ENCODE results near the gene CCDC80. TPM values are rescaled to one million over a fixed set of nuclear protein-coding genes. Genes with fewer than 3 reads are reported as not detected.

Gene CCDC80
- total and polyA plus RNA-seq, 4 experiments from 2014 or later = 0.02 TPM; not detected in 2

DNA sequence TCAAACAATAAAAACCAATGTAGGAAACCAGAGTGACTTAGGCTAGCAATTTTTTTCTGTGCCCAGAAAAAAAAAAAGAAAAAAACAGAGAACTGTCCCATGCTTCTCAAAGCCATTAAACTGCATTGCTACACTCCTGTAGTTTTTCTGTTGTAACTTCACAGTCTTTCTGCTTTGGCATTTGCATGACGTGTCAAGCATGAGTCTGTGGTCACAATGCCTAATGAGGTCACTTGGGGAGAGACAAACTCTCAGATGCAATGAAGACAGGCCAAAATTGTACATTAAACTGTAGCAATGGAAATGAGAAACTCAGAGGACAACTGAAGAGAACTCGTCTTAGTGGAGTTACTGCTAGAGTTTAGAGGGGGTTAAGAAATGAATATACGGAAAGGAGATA lies 30.8 kb downstream of the CCDC80 start:
- Mint-ChIP-seq H3K36me3 (no peaks in the 10 kb centered on the region), H3K4me1 (no peaks in the 10 kb centered on the region), H3K27me3 (peaks cover 4 to 5% of the 10 kb centered on the region in 2 donors), H3K4me3 (no peak overlapping the region), H3K9me3 (no peaks in the 10 kb centered on the region), H3K27ac (no peak overlapping the region)
- Histone ChIP-seq H3K4me3 (ENCODE audit: low read length in 2 of 2) (no peak overlapping the region), H3K27ac (ENCODE audit: low read depth, low read length) (no peak overlapping the region), H3K4me1 (ENCODE audit: insufficient read depth, low read length) (no peaks in the 10 kb centered on the region), H3K27me3 (ENCODE audit: insufficient read depth, low read length) (no peaks in the 10 kb centered on the region), H3K36me3 (ENCODE audit: insufficient read depth, low read length) (no peaks in the 10 kb centered on the region), H3K9me3 (ENCODE audit: control insufficient read depth in 1 of 2, low read length in 2 of 2) (no peaks in the 10 kb centered on the region)
- intact Hi-C loops (cut with micrococcal nuclease) = no loop called here
- CTCF ChIA-PET (ENCODE audit: partially characterized antibody) = no interaction called here
- DNase-seq = no peak
- POLR2A ChIA-PET (ENCODE audit: partially characterized antibody) = no interaction called here

DNA sequence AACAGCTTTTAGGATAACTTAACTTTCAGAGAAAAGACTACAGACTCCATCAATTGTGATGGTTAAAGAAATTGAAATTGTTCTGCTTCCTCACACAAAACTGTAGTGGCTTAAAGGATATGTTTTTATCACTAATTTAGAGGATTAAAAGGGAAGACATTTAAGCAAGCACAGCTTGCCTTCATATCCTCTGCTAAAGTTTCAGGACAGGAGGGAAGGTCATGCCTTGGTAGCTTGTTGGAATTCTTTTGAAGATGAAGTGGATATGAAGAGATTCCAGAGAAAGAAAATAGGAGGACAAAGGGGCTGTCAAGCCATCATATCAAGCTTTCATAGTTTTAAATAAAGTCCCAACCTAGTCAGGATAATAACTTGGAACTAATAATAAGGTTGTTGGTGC lies 33.1 kb downstream of the CCDC80 start:
- ChIA-PET POLR2A (ENCODE audit: partially characterized antibody) (no interaction called here), CTCF (ENCODE audit: partially characterized antibody) (no interaction called here)
- H3K4me1 ChIP-seq (ENCODE audit: insufficient read depth, low read length) = no peaks in the 10 kb centered on the region
- Mint-ChIP-seq H3K27me3 (peaks cover 3 to 4% of the 10 kb centered on the region in 2 donors), H3K9me3 (no peaks in the 10 kb centered on the region), H3K4me1 (peaks cover 0 to 3% (median 0%) of the 10 kb centered on the region in 4 donors), H3K27ac (no peak overlapping the region), H3K36me3 (no peaks in the 10 kb centered on the region), H3K4me3 (no peak overlapping the region)
- intact Hi-C loops (cut with micrococcal nuclease) = no loop called here
- H3K27me3 ChIP-seq (ENCODE audit: insufficient read depth, low read length) = no peaks in the 10 kb centered on the region
- no peak overlapping the region for H3K4me3 ChIP-seq (ENCODE audit: low read length in 2 of 2)
- DNase-seq = no peak
- H3K9me3 ChIP-seq (ENCODE audit: control insufficient read depth in 1 of 2, low read length in 2 of 2) = no peaks in the 10 kb centered on the region
- H3K27ac ChIP-seq (ENCODE audit: low read depth, low read length) = no peak overlapping the region
- no peaks in the 10 kb centered on the region for H3K36me3 ChIP-seq (ENCODE audit: insufficient read depth, low read length)

DNA sequence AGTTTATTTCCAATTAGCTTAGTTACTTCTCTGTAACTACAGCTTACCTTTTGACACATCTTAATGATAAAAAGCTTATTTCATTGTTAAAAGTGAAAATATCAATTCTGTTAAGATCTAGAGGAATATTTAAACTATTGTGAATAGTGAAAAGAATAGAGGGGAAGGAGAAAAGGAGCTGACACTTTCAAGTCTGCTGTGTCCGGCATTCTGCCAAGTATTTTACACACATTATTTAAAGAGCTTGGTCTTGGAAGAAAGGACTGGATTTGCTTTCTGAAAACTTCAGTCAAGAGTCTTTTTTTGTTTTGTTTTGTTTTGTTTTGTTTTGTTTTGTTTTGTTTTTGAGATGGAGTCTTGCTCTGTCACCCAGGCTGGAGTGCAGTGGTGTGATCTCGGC lies 34.8 kb downstream of the CCDC80 start:
- ChIA-PET CTCF (ENCODE audit: partially characterized antibody) (interaction anchor here (1.3 kb wide), 1 partner anchor 11 kb away, joined by 3 read pairs; no protein-coding TSS in a partner anchor), POLR2A (ENCODE audit: partially characterized antibody) (no interaction called here)
- Histone ChIP-seq H3K4me3 (ENCODE audit: low read length in 2 of 2) (no peak overlapping the region), H3K9me3 (ENCODE audit: control insufficient read depth in 1 of 2, low read length in 2 of 2) (no peaks in the 10 kb centered on the region), H3K36me3 (ENCODE audit: insufficient read depth, low read length) (no peaks in the 10 kb centered on the region), H3K27me3 (ENCODE audit: insufficient read depth, low read length) (no peaks in the 10 kb centered on the region), H3K27ac (ENCODE audit: low read depth, low read length) (no peak overlapping the region), H3K4me1 (ENCODE audit: insufficient read depth, low read length) (no peaks in the 10 kb centered on the region)
- Mint-ChIP-seq H3K27me3 (peaks cover 3 to 4% of the 10 kb centered on the region in 2 donors), H3K27ac (no peak overlapping the region), H3K9me3 (no peaks in the 10 kb centered on the region), H3K4me3 (no peak overlapping the region), H3K4me1 (peaks cover 0 to 3% (median 0%) of the 10 kb centered on the region in 4 donors), H3K36me3 (no peaks in the 10 kb centered on the region)
- intact Hi-C loops (cut with micrococcal nuclease) = no loop called here
- DNase-seq = no peak

DNA sequence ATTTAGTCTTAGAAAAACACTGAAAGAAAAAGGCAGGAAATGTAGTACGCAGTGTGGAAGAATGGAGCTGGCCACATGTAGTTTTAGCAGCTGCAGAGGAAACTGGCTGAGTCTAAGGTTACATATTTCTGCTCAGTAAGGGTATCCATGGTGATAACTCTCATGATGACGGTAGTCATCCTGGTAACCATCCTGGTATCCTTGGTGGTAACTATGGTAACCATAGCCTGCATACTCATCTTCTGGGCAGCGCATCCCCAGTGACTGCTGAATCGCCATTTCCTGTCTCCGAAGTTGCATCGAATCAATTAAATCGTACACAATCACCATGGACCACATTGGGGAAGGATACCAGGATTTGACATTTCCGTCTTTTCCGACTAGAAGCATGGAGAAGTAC lies 35.7 kb downstream of the CCDC80 start:
- Mint-ChIP-seq H3K27me3 (peaks cover 2 to 4% of the 10 kb centered on the region in 2 donors), H3K36me3 (no peaks in the 10 kb centered on the region), H3K27ac (no peak overlapping the region), H3K4me1 (peaks cover 0 to 3% (median 0%) of the 10 kb centered on the region in 4 donors), H3K9me3 (no peaks in the 10 kb centered on the region), H3K4me3 (no peak overlapping the region)
- H3K9me3 ChIP-seq (ENCODE audit: control insufficient read depth in 1 of 2, low read length in 2 of 2) = no peaks in the 10 kb centered on the region
- no peaks in the 10 kb centered on the region for H3K4me1 ChIP-seq (ENCODE audit: insufficient read depth, low read length)
- no peak overlapping the region for H3K27ac ChIP-seq (ENCODE audit: low read depth, low read length)
- H3K4me3 ChIP-seq (ENCODE audit: low read length in 2 of 2) = no peak overlapping the region
- POLR2A ChIA-PET (ENCODE audit: partially characterized antibody) = no interaction called here
- intact Hi-C loops (cut with micrococcal nuclease) = no loop called here
- H3K27me3 ChIP-seq (ENCODE audit: insufficient read depth, low read length) = no peaks in the 10 kb centered on the region
- DNase-seq = no peak
- H3K36me3 ChIP-seq (ENCODE audit: insufficient read depth, low read length) = no peaks in the 10 kb centered on the region
- CTCF ChIA-PET (ENCODE audit: partially characterized antibody) = no interaction called here

DNA sequence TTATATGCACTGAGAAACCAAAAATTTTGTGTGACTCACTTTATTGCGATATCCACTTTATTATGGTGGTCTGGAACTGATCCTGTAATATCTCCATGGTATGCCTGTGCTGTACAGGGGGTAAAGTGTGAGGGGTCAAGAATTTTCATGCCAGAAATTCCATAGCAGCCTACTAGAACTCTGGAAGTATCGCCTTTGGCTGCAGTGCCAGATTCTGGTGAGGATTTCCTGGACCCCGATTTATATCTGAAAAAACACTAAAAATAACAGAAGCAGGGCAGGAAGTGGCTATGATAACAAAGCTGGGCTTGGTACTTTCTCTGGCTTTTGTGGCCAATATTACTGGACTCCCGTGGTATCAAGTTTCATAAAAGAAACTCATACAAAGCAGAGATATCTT lies 36.4 kb downstream of the CCDC80 start:
- Mint-ChIP-seq H3K4me1 (peaks cover 0 to 3% (median 0%) of the 10 kb centered on the region in 4 donors), H3K9me3 (no peaks in the 10 kb centered on the region), H3K36me3 (no peaks in the 10 kb centered on the region), H3K27me3 (peaks cover 0 to 4% of the 10 kb centered on the region in 2 donors), H3K4me3 (no peak overlapping the region), H3K27ac (no peak overlapping the region)
- Histone ChIP-seq H3K27ac (ENCODE audit: low read depth, low read length) (no peak overlapping the region), H3K4me1 (ENCODE audit: insufficient read depth, low read length) (no peaks in the 10 kb centered on the region), H3K9me3 (ENCODE audit: control insufficient read depth in 1 of 2, low read length in 2 of 2) (no peaks in the 10 kb centered on the region), H3K27me3 (ENCODE audit: insufficient read depth, low read length) (no peaks in the 10 kb centered on the region), H3K4me3 (ENCODE audit: low read length in 2 of 2) (no peak overlapping the region), H3K36me3 (ENCODE audit: insufficient read depth, low read length) (no peaks in the 10 kb centered on the region)
- CTCF ChIA-PET (ENCODE audit: partially characterized antibody) = interaction anchor here (1.0 kb wide), 1 partner anchor 8 kb away, joined by 3 read pairs; no protein-coding TSS in a partner anchor
- intact Hi-C loops (cut with micrococcal nuclease) = no loop called here
- POLR2A ChIA-PET (ENCODE audit: partially characterized antibody) = no interaction called here
- no peak for DNase-seq

DNA sequence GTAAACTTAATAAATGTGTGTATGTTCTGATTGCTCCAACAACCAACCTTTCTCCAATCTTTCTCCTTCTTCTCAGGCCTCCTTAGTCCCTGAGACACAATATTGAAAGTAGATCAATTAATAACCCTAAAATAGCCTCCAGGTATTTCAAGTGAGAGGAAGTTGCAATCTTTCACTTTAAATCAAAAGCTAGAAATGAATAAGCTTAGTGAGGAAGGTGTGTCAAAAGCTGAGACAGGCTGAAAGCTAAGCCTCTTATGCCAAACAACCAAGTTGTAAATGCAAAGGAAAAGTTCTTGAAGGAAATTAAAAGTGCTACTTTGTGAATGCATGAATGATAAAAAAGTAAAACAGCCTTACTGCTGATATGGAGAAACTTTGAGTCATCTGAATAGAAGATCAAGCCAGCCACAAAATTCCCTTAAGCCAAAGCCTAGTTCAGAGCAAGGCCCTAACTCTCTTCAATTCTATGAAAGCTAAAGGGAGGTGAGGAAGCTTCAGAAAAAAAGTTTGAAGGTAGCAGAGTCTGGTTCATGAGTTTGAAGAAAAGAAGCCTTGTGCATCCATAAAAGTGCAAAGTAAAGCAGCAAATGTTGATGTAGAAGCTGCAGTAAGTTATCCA lies 38.6 kb downstream of the CCDC80 start:
- DNase-seq = no peak
- Mint-ChIP-seq H3K27ac (peak overlapping the region in 1 of 7 donors; percentile 55), H3K4me1 (peaks cover 0 to 3% (median 0%) of the 10 kb centered on the region in 4 donors), H3K4me3 (no peak overlapping the region), H3K9me3 (no peaks in the 10 kb centered on the region), H3K27me3 (peaks cover 0 to 1% of the 10 kb centered on the region in 2 donors), H3K36me3 (peaks cover 2 to 12% of the 10 kb centered on the region in 2 donors)
- Histone ChIP-seq H3K9me3 (ENCODE audit: control insufficient read depth in 1 of 2, low read length in 2 of 2) (no peaks in the 10 kb centered on the region), H3K4me1 (ENCODE audit: insufficient read depth, low read length) (no peaks in the 10 kb centered on the region), H3K27ac (ENCODE audit: low read depth, low read length) (no peak overlapping the region), H3K36me3 (ENCODE audit: insufficient read depth, low read length) (no peaks in the 10 kb centered on the region), H3K27me3 (ENCODE audit: insufficient read depth, low read length) (no peaks in the 10 kb centered on the region), H3K4me3 (ENCODE audit: low read length in 2 of 2) (no peak overlapping the region)
- ChIA-PET CTCF (ENCODE audit: partially characterized antibody) (interaction anchor here (2.4 kb wide), 1 partner anchor 20 kb away, joined by 6 read pairs; no protein-coding TSS in a partner anchor), POLR2A (ENCODE audit: partially characterized antibody) (no interaction called here)
- intact Hi-C loops (cut with micrococcal nuclease) = no loop called here

DNA sequence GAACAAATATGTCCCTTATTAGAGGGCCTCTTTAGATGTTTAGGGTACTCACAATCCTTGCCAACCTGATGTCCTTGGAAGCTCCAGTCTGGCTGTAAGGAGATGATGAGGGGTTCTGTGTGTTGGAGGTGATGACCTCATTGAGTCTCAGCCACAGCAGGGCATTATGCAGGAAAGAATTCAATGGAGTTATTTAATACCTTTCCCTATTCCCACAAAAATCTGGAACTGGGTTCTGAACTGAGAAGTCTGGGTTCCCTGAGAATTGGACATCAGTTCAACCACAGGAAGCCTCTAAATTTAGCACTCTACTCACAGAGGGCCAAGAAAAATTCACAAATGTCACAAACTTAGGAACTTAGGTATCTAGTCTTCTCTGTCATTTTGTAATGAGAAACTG lies 42.2 kb downstream of the CCDC80 start:
- Histone ChIP-seq H3K27me3 (ENCODE audit: insufficient read depth, low read length) (no peaks in the 10 kb centered on the region), H3K27ac (ENCODE audit: low read depth, low read length) (no peak overlapping the region), H3K4me3 (ENCODE audit: low read length in 2 of 2) (no peak overlapping the region), H3K9me3 (ENCODE audit: control insufficient read depth in 1 of 2, low read length in 2 of 2) (no peaks in the 10 kb centered on the region), H3K4me1 (ENCODE audit: insufficient read depth, low read length) (no peaks in the 10 kb centered on the region), H3K36me3 (ENCODE audit: insufficient read depth, low read length) (no peaks in the 10 kb centered on the region)
- ChIA-PET CTCF (ENCODE audit: partially characterized antibody) (no interaction called here), POLR2A (ENCODE audit: partially characterized antibody) (no interaction called here)
- Mint-ChIP-seq H3K9me3 (no peaks in the 10 kb centered on the region), H3K27ac (peak overlapping the region in 1 of 7 donors; percentile 14), H3K4me3 (no peak overlapping the region), H3K27me3 (no peaks in the 10 kb centered on the region), H3K36me3 (peaks cover 10 to 25% of the 10 kb centered on the region in 2 donors), H3K4me1 (no peaks in the 10 kb centered on the region)
- intact Hi-C loops (cut with micrococcal nuclease) = no loop called here
- no peak for DNase-seq
